K562 (cell line): ENCODE measurements around the gene TRAF7.

ENCODE experiments used
- BRCA1 ChIP-seq, 2 experiments: fragments of 450-650 bp in 1 of 2; sonication (generic) in 1 of 2; formaldehyde crosslinking in 1 of 2; IDR thresholded peaks; 2 replicates each; pipeline versions ENCODE4 v1.5.0 to v1.6.1; 2017 to 2020; ENCODE audit warnings: mild to moderate bottlenecking in 1 of 2, missing genetic modification reagents in 1 of 2
- ESRRA ChIP-seq: fragments of 450-650 bp; IDR thresholded peaks from 2 replicates; pipeline ENCODE4 v1.6.1; 2014; ENCODE audit warnings: low read depth, mild to moderate bottlenecking, moderate library complexity, borderline replicate concordance
- ETV6 ChIP-seq, 3 experiments: fragments of 150-350 bp in 1 of 3; sonication (generic) in 1 of 3; formaldehyde crosslinking in 1 of 3; IDR thresholded peaks; 2 replicates each; pipeline versions ENCODE4 v1.6.1 to v1.8.0; 2014 to 2022; ENCODE audit warnings: borderline replicate concordance in 2 of 3, low read depth in 2 of 3, antibody characterized with exemption in 1 of 3, low read length in 1 of 3, mild to moderate bottlenecking in 1 of 3, missing genetic modification reagents in 1 of 3
- EZH2 ChIP-seq: IDR thresholded peaks from 2 replicates; pipeline ENCODE4 v1.6.1; 2012; ENCODE audit warnings: low read depth, mild to moderate bottlenecking, inconsistent platforms, low read length, borderline replicate concordance
- JUND ChIP-seq, 2 experiments: IDR thresholded peaks; 2 replicates in 1 of 2; 3 replicates in 1 of 2; pipeline ENCODE4 v1.6.1; 2011; ENCODE audit warnings: borderline replicate concordance in 2 of 2, low read depth in 2 of 2, low read length in 2 of 2, improper control_type of control experiment in 1 of 2, missing biosample characterization in 1 of 2, missing genetic modification characterization in 1 of 2, missing genetic modification reagents in 1 of 2
- SAFB ChIP-seq: fragments of 200-400 bp; formaldehyde crosslinking; IDR thresholded peaks from 2 replicates; pipeline ENCODE4 v1.6.1; 2017; ENCODE audit warnings: low read depth, low read length, borderline replicate concordance
- YY1 ChIP-seq, 3 experiments: IDR thresholded peaks; 2 replicates each; pipeline ENCODE4 v1.6.1; 2011; ENCODE audit warnings: low read length in 2 of 3, mild to moderate bottlenecking in 2 of 3, moderate library complexity in 2 of 3, borderline replicate concordance in 1 of 3, control low read depth in 1 of 3, low read depth in 1 of 3; ENCODE audit not compliant: insufficient read depth in 3 of 3, insufficient replicate concordance in 2 of 3, control insufficient read depth in 1 of 3, insufficient read length in 1 of 3; ENCODE audit errors: extremely low read depth in 1 of 3

GRCh38 chr16:2183671-2184070 is 28.1 kb downstream of the TRAF7 start:
- TF ChIP-seq YY1 (IDR thresholded peaks at IDR 0.05; ENCODE audit: borderline replicate concordance in 1 of 3, control insufficient read depth in 1 of 3, extremely low read depth in 1 of 3, insufficient read depth in 3 of 3, insufficient read length in 1 of 3, insufficient replicate concordance in 2 of 3, low read depth in 1 of 3, low read length in 2 of 3): no peak
- no peak for TF ChIP-seq JUND (IDR thresholded peaks at IDR 0.05; ENCODE audit: borderline replicate concordance, low read depth, low read length)
- TF ChIP-seq JUND (tag; IDR thresholded peaks at IDR 0.05; ENCODE audit: borderline replicate concordance, low read depth, low read length): no peak
- TF ChIP-seq ESRRA: no peak
- no peak for TF ChIP-seq BRCA1 (IDR thresholded peaks at IDR 0.05)
- no peak for TF ChIP-seq BRCA1 (CRISPR knock-in tag; IDR thresholded peaks at IDR 0.05)
- no peak for TF ChIP-seq ETV6 (IDR thresholded peaks at IDR 0.05; ENCODE audit: borderline replicate concordance in 1 of 2, low read depth in 2 of 2, low read length in 1 of 2)
- TF ChIP-seq ETV6 (CRISPR knock-in tag; IDR thresholded peaks at IDR 0.05; ENCODE audit: borderline replicate concordance): no peak
- TF ChIP-seq SAFB: no peak
- TF ChIP-seq EZH2: no peak
